HS-5 (cell line): Measurements from ENCODE around the gene PRR20B.
"Not testable (repeated sequence)": the region's sequence is repeated elsewhere in the genome, so short reads cannot be mapped to it uniquely, and the experiment has no call there.

ENCODE experiments used
- DNase-seq: peaks from one replicate; pipeline ENCODE4 v3.0.0-alpha.2; 2012; ENCODE audit warnings: low read depth

Gene PRR20B

GRCh38 chr13:57147188-57147587 lies at the start of gene PRR20B:
Gene PRR20B (plus strand): TSS chr13:57147488. CDS start chr13:57147875, 387 bp downstream.
- DNase-seq: not testable (repeated sequence)

GRCh38 chr13:57114945-57115344 lies 32.3 kb upstream of the PRR20B start:
- no peak for DNase-seq

DNA sequence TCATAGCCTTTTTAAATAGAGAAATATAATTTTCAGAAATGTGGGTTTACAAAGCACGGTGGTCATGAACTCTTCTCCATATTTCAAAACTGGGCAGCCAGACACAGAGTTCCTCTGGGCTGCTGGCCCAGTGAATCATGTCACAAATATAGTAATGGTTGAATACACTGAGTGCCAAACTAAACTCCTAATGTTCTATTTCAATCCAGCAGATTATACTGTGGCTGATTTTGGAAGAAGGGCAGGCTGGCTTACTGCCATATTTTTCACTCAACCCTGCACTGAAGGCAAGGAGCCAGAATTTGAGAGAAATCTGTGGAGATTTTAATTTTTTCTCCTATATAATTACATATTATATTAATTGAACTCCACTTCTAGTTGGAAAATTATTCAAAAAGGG lies 23.6 kb upstream of the PRR20B start:
- no peak for DNase-seq

- DNase-seq: no peak
These were observed 18.4 kb upstream of the PRR20B start for GRCh38 chr13:57128909-57129308.

DNA sequence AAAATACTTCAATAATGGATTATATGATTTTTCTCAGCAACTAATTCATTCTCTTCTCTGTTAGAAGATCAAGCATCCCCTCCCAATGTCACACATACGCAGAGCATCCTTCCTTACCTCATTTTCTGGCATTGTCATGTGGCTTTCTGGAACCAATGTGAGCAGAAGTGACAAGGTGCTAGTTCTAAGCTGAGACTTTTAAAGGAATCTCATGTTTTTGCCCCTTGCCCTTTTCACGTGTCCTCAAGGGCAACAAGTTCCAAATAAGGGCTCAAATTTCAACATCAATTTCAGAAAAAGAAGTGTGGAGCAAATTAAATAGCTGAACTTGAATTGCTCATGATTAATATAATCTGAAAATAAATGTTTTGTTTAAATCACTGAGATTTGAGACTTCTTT lies 11.2 kb upstream of the PRR20B start:
- no peak for DNase-seq

- no peak for DNase-seq
These were observed 9.7 kb upstream of the PRR20B start for GRCh38 chr13:57137585-57137984.

GRCh38 chr13:57138988-57139387 lies 8.3 kb upstream of the PRR20B start:
- no peak for DNase-seq

- DNase-seq: not testable (repeated sequence)
These were observed 7.5 kb upstream of the PRR20B start for GRCh38 chr13:57139781-57140180.

GRCh38 chr13:57140235-57140968 lies 6.9 kb upstream of the PRR20B start, which contains the start of gene PRR20A:
Gene PRR20A (plus strand): TSS chr13:57140918. CDS start chr13:57141305, 387 bp downstream.
- DNase-seq: not testable (repeated sequence)

DNA sequence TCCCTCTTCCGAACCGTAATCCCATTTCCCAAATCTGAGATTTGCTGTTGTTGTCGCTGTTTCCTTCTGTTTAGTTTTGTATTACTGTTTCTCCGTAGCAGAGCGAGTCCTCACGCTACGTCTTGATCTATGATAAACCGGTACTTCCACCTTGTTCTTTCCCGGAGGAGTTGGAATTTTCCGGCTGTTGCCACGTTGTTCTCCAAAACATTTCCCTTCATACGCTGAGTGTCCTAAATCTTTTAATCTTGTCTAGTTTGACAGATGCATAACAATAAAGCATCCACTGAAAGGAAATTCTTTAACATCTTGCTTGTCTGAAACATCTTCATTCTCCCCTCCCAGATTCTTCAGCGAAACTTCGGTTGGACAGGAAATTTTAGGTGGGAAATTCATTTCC lies 818 bp downstream of the PRR20B start:
- not testable (repeated sequence) for DNase-seq

DNA sequence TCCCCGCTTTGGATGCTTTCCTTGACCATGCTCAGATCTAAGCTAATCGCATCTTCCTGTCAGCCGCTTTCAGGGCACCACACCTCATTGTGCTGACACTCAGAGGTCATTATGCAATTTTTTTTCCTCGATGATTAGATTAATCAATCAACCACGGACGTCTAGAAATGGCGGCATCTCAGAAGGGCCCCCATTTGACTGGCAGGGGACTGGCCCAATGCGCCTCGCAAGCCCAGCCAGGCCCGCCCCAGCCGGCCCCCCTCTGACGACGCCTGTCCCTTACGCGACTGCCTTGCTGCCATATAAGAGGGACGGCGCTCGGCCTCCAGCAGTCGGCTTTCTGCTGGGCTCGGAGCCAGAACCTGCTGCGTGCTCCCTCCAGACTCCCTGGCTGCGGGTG lies 6.5 kb downstream of the PRR20B start, which contains the start of gene PRR20C:
TSS of gene PRR20C (plus strand) at position 301 of the 400 bp plus-strand sequence. CDS start 387 bp downstream, outside the sequence.
- not testable (repeated sequence) for DNase-seq

DNA sequence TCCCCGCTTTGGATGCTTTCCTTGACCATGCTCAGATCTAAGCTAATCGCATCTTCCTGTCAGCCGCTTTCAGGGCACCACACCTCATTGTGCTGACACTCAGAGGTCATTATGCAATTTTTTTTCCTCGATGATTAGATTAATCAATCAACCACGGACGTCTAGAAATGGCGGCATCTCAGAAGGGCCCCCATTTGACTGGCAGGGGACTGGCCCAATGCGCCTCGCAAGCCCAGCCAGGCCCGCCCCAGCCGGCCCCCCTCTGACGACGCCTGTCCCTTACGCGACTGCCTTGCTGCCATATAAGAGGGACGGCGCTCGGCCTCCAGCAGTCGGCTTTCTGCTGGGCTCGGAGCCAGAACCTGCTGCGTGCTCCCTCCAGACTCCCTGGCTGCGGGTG lies 13.0 kb downstream of the PRR20B start, which contains the start of gene PRR20D:
TSS of gene PRR20D (plus strand) at position 301 of the 400 bp plus-strand sequence. CDS start 387 bp downstream, outside the sequence.
- not testable (repeated sequence) for DNase-seq

- DNase-seq: not testable (repeated sequence)
These were observed 19.6 kb downstream of the PRR20B start, which contains the start of gene PRR20E for GRCh38 chr13:57166897-57167296. Gene PRR20E (plus strand): TSS chr13:57167197. CDS start chr13:57167584, 387 bp downstream.

DNA sequence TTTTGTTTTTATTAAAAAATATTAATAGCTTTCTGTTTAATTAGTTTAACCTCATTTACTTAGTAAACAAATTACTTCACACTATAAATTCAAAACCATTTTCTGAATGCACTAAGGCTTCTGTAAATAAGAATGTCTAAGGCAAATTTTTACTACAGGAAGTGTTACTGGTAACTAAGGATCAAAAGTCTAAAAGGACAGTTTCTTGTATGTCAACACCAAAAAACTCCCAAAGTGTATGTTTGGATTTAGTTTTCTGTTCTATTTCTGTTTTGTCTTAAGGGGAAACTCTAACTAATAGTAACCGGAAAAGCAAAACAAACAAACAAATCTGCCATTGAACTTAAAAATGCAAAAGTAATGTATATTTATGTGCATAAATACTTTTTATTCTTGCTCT lies 44.4 kb downstream of the PRR20B start:
- no peak for DNase-seq
